IMR-90 (cell line): ENCODE measurements around the gene SLC4A4. TPM values are rescaled to one million over a fixed set of nuclear protein-coding genes. Genes with fewer than 3 reads are reported as not detected.

Experiments used
- ATAC-seq: fragments of 200-7000 bp; cut with Tn5 transposase; 2 replicates; pipeline ENCODE4 v1.9.1; 2020; ENCODE audit warnings: low read depth, mild to moderate bottlenecking, moderate library complexity
- BruUV-seq: library from RNA; stranded (reverse); fragments of 400-500 nt; replicated peaks from 2 replicates; lab custom pipeline; 2021; lab: Mats Ljungman, UMichigan
- CTCF ChIA-PET: fragments of 300-600 bp; formaldehyde crosslinking; extraction: SDS; loops from one replicate; lab custom pipeline; 2021; ENCODE audit warnings: antibody characterized with exemption; lab: Yijun Ruan, JAX
- POLR2A ChIA-PET: fragments of 300-600 bp; sonication (Branson Sonifier 250); formaldehyde crosslinking; loops from one replicate; lab custom pipeline; 2022; ENCODE audit warnings: antibody characterized with exemption; ENCODE audit not compliant: unreplicated experiment; lab: Charles Lee
- DNase-seq: peaks from one replicate; pipeline ENCODE4 v3.0.0; 2013
- H2AFZ ChIP-seq: replicated peaks from 2 replicates; pipeline ENCODE3; 2013; ENCODE audit warnings: low read length, mild to moderate bottlenecking; ENCODE audit not compliant: poor library complexity
- H2AK5ac ChIP-seq: 2 replicates; pipeline ENCODE4 v1.6.1; 2013; ENCODE audit warnings: low read depth, low read length, inconsistent platforms
- H2AK9ac ChIP-seq: replicated peaks from 2 replicates; pipeline ENCODE3; 2013; ENCODE audit warnings: mild to moderate bottlenecking, low read depth, low read length, moderate library complexity; ENCODE audit not compliant: poor library complexity
- H2BK120ac ChIP-seq: 2 replicates; pipeline ENCODE4 v1.6.1; 2013; ENCODE audit warnings: low read depth, low read length, inconsistent platforms
- H2BK15ac ChIP-seq: 3 replicates; pipeline ENCODE4 v1.6.1; 2013; ENCODE audit warnings: low read depth, low read length, inconsistent platforms
- H2BK20ac ChIP-seq: 2 replicates; pipeline ENCODE4 v1.6.1; 2013; ENCODE audit warnings: low read depth, mild to moderate bottlenecking, inconsistent platforms, low read length, moderate library complexity
- H2BK5ac ChIP-seq: 2 replicates; pipeline ENCODE4 v1.6.1; 2013; ENCODE audit warnings: mild to moderate bottlenecking, low read depth, low read length, inconsistent platforms; ENCODE audit not compliant: poor library complexity, severe bottlenecking
- H3K14ac ChIP-seq: replicated peaks from 2 replicates; pipeline ENCODE4 v1.6.1; 2013; ENCODE audit warnings: low read depth, low read length, inconsistent platforms
- H3K18ac ChIP-seq: 2 replicates; pipeline ENCODE4 v1.6.1; 2013; ENCODE audit warnings: low read depth, low read length, control low read depth
- H3K23ac ChIP-seq: 2 replicates; pipeline ENCODE4 v1.6.1; 2013; ENCODE audit warnings: low read depth, low read length, inconsistent platforms
- H3K27ac ChIP-seq: 2 replicates; pipeline ENCODE4 v1.5.1; 2013; ENCODE audit warnings: mild to moderate bottlenecking, control low read depth, low read length; ENCODE audit not compliant: insufficient read depth
- H3K27me3 ChIP-seq: 2 replicates; pipeline ENCODE4 v1.6.1; 2013; ENCODE audit warnings: low read length; ENCODE audit not compliant: control insufficient read depth, insufficient read depth
- H3K36me3 ChIP-seq: 2 replicates; pipeline ENCODE4 v1.6.1; 2013; ENCODE audit warnings: low read length, mixed read lengths; ENCODE audit not compliant: control insufficient read depth, insufficient read depth
- H3K4ac ChIP-seq: 2 replicates; pipeline ENCODE4 v1.6.1; 2013; ENCODE audit warnings: low read depth, low read length, inconsistent platforms
- H3K4me1 ChIP-seq: 2 replicates; pipeline ENCODE4 v1.6.1; 2013; ENCODE audit warnings: low read length, mixed read lengths; ENCODE audit not compliant: control insufficient read depth, insufficient read depth
- H3K4me2 ChIP-seq: 2 replicates; pipeline ENCODE4 v1.6.1; 2013; ENCODE audit warnings: low read depth, mild to moderate bottlenecking, control low read depth, low read length, moderate library complexity
- H3K4me3 ChIP-seq: 2 replicates; pipeline ENCODE4 v1.5.1; 2013; ENCODE audit warnings: low read depth, mild to moderate bottlenecking, control low read depth, low read length, moderate library complexity; ENCODE audit not compliant: insufficient read depth
- H3K56ac ChIP-seq: 2 replicates; pipeline ENCODE4 v1.6.1; 2013; ENCODE audit warnings: low read length, inconsistent platforms; ENCODE audit not compliant: insufficient read depth; ENCODE audit errors: extremely low read depth
- H3K79me1 ChIP-seq, 2 experiments: 2 replicates each; pipeline ENCODE4 v1.6.1; 2013; ENCODE audit warnings: low read length in 2 of 2, inconsistent platforms in 1 of 2, low read depth in 1 of 2
- H3K9ac ChIP-seq: 2 replicates; pipeline ENCODE4 v1.6.1; 2013; ENCODE audit warnings: low read depth, low read length, control low read depth
- H3K9me1 ChIP-seq: 2 replicates; pipeline ENCODE4 v1.6.1; 2013; ENCODE audit warnings: low read length, inconsistent platforms; ENCODE audit not compliant: insufficient read depth
- H3K9me3 ChIP-seq: 2 replicates; pipeline ENCODE4 v1.6.1; 2013; ENCODE audit warnings: low read length; ENCODE audit not compliant: control insufficient read depth, insufficient read depth
- H4K20me1 ChIP-seq: 2 replicates; pipeline ENCODE4 v1.6.1; 2013; ENCODE audit warnings: low read length, inconsistent platforms; ENCODE audit not compliant: insufficient read depth
- H4K5ac ChIP-seq: 2 replicates; pipeline ENCODE4 v1.6.1; 2013; ENCODE audit warnings: mild to moderate bottlenecking, low read depth, low read length, control low read depth
- H4K8ac ChIP-seq, 2 experiments: 2 replicates each; pipeline ENCODE4 v1.6.1; 2013; ENCODE audit warnings: low read depth in 2 of 2, low read length in 2 of 2, control low read depth in 1 of 2, inconsistent platforms in 1 of 2
- H4K91ac ChIP-seq: 2 replicates; pipeline ENCODE4 v1.6.1; 2013; ENCODE audit warnings: low read depth, low read length, inconsistent platforms; ENCODE audit not compliant: insufficient read depth
- CEBPB ChIP-seq: IDR thresholded peaks from 2 replicates; pipeline ENCODE4 v1.6.1; 2012; ENCODE audit warnings: low read depth, low read length, improper control_type of control experiment
- ELK1 ChIP-seq: fragments of 150-350 bp; IDR thresholded peaks from 2 replicates; pipeline ENCODE4 v1.6.1; 2016; ENCODE audit warnings: low read depth, mild to moderate bottlenecking, low read length, moderate library complexity, borderline replicate concordance
- FOS ChIP-seq: fragments of 150-350 bp; IDR thresholded peaks from 2 replicates; pipeline ENCODE4 v1.6.1; 2016; ENCODE audit warnings: low read depth, low read length
- MAFK ChIP-seq: IDR thresholded peaks from 2 replicates; pipeline ENCODE4 v1.6.1; 2012; ENCODE audit warnings: low read depth, low read length, improper control_type of control experiment
- MAZ ChIP-seq: IDR thresholded peaks from 2 replicates; pipeline ENCODE4 v1.6.1; 2012; ENCODE audit warnings: low read depth, mild to moderate bottlenecking, low read length, improper control_type of control experiment, moderate library complexity, borderline replicate concordance
- MXI1 ChIP-seq: IDR thresholded peaks from 2 replicates; pipeline ENCODE4 v1.6.1; 2012; ENCODE audit warnings: low read depth, mild to moderate bottlenecking, low read length, moderate library complexity, borderline replicate concordance
- POLR2A ChIP-seq: IDR thresholded peaks from 2 replicates; pipeline ENCODE4 v1.6.1; 2012; ENCODE audit warnings: mild to moderate bottlenecking, low read depth, low read length
- RCOR1 ChIP-seq: IDR thresholded peaks from 2 replicates; pipeline ENCODE4 v1.6.1; 2012; ENCODE audit warnings: mild to moderate bottlenecking, low read length, improper control_type of control experiment; ENCODE audit not compliant: insufficient replicate concordance
- RFX5 ChIP-seq: IDR thresholded peaks from 2 replicates; pipeline ENCODE4 v1.8.0; 2012; ENCODE audit warnings: low read depth, mild to moderate bottlenecking, low read length, moderate library complexity
- SMC3 ChIP-seq: fragments of 150-350 bp; IDR thresholded peaks from 2 replicates; pipeline ENCODE4 v1.6.1; 2016; ENCODE audit warnings: low read depth, mild to moderate bottlenecking, antibody characterized with exemption, low read length, moderate library complexity
- USF2 ChIP-seq: fragments of 150-350 bp; IDR thresholded peaks from 2 replicates; pipeline ENCODE4 v1.6.1; 2017; ENCODE audit warnings: mild to moderate bottlenecking, antibody characterized with exemption, low read length, low read depth
- WGBS, 2 experiments: methylation state at CpG; one replicate each; pipeline versions ENCODE4 v1.1.5 to v1.1.7; 2013; ENCODE audit warnings: missing lambda C conversion rate in 2 of 2; ENCODE audit not compliant: insufficient read length in 1 of 2; ENCODE audit errors: extremely low coverage in 2 of 2; 5-methylcytosine and 5-hydroxymethylcytosine counted together
- dilution Hi-C: fragments of 300-500 bp; cut with HindIII; formaldehyde crosslinking; loops from one replicate; pipeline ENCODE4 v1.14.3; 2018; ENCODE audit warnings: low sequenced_read_pairs; ENCODE audit not compliant: unreplicated experiment
- in situ Hi-C: fragments of 300-500 bp; cut with MboI; formaldehyde crosslinking; loops from 3 replicates; pipeline ENCODE4 v1.14.3; 2019; ENCODE audit warnings: low sequenced_read_pairs, inconsistent platforms, mixed read lengths
- intact Hi-C: fragments of 100-400 bp; cut with micrococcal nuclease; formaldehyde crosslinking; loops from 2 replicates; pipeline ENCODE4 v1.10.0; 2022
- polyA plus RNA-seq, 3 experiments: library from polyadenylated mRNA; depleted of rRNA; stranded (reverse); fragments of >200 nt; gene quantifications; 2 replicates each; pipeline ENCODE4 v1.2.3, GENCODE V29; 2012; ENCODE audit warnings: low replicate concordance in 1 of 3
- total RNA-seq: library from RNA; depleted of rRNA; stranded (reverse); fragments of >200 nt; gene quantifications from 2 replicates; pipeline ENCODE4 v1.2.3, GENCODE V29; 2012

Gene SLC4A4
- total and polyA plus RNA-seq, 2 of the 4 experiments (the other 2 are of a cell fraction): 5.6 to 16.8 TPM

DNA sequence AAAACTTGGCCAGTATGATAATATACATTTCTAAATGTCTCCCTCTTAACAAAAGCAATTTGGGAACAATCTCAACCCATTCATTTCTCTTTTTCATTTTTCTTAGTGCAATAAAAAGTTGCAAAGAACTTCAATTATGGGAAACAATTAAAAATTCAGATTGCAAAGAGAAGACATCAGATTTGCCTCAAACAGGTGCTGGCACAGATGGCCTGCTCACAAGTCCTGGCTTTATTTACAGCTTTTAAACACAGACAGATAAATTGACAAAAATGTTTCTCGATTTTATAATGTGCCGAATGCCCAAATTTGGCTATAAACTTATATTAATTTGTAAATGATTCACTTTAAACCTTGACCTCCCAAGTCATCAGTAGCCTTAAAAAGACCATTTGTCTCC lies 28.7 kb downstream of the SLC4A4 start:
- Histone ChIP-seq H2AFZ (no peak overlapping the region), H4K91ac (no peak overlapping the region), H2BK5ac (no peak overlapping the region), H3K23ac (no peak overlapping the region), H3K79me1 (peaks cover 21 to 23% of the 10 kb centered on the region in 2 experiments; a peak in 3 of 4 replicates), H2BK20ac (no peak overlapping the region), H3K18ac (no peak overlapping the region), H3K4me2 (no peak overlapping the region), H2AK5ac (no peak overlapping the region), H3K9me3 (no peaks in the 10 kb centered on the region), H3K14ac (no peak overlapping the region), H3K4me3 (no peak overlapping the region), H3K36me3 (peaks cover 20% of the 10 kb centered on the region), H4K8ac (no peak overlapping the region), H2AK9ac (no peak overlapping the region), H2BK120ac (no peak overlapping the region), H4K5ac (no peak overlapping the region), H3K4ac (no peak overlapping the region), H3K9me1 (peaks cover 3% of the 10 kb centered on the region; the same call in 1 of the 2 replicates), H4K20me1 (no peaks in the 10 kb centered on the region), H2BK15ac (no peak overlapping the region), H3K9ac (no peak overlapping the region), H3K4me1 (no peaks in the 10 kb centered on the region), H3K27me3 (no peaks in the 10 kb centered on the region), H3K27ac (no peak overlapping the region), H3K56ac (no peak overlapping the region)
- intact Hi-C loops: no loop called here
- DNase-seq (no peak), ATAC-seq (no peak)
- BruUV-seq: no TSS peak
- TF ChIP-seq CEBPB: no peak
- no peak for TF ChIP-seq SMC3
- no peak for TF ChIP-seq RCOR1
- no peak for TF ChIP-seq RFX5
- TF ChIP-seq USF2: no peak
- TF ChIP-seq MXI1: no peak
- no peak for TF ChIP-seq MAFK
- no peak for TF ChIP-seq POLR2A
- no peak for TF ChIP-seq MAZ
- TF ChIP-seq ELK1: no peak
- no peak for TF ChIP-seq FOS
- ChIA-PET POLR2A (interaction anchor here (0.6 kb wide), 1 partner anchor 29 kb away, joined by 7 read pairs; no protein-coding TSS in a partner anchor), CTCF (no interaction called here)
- no CpG with 5 or more reads among the region's 2 CpGs for WGBS, 2 experiments
- dilution Hi-C loops: no loop called here
- in situ Hi-C loops: no loop called here
